DMS 273 treated with DMSO at 0.1 percent for 48 hours (cell line): Measurements from ENCODE around the gene CHMP6.

ENCODE experiments used
- DNase-seq: peaks from one replicate; lab custom pipeline; 2025; lab: John Stamatoyannopoulos, UW

Gene CHMP6

GRCh38 chr17:80992077-80992947, 671 bp downstream of the CHMP6 start:
- DNase-seq, result no peak

GRCh38 chr17:80992948-80993624, 1.4 kb downstream of the CHMP6 start:
- DNase-seq, result no peak

DNA sequence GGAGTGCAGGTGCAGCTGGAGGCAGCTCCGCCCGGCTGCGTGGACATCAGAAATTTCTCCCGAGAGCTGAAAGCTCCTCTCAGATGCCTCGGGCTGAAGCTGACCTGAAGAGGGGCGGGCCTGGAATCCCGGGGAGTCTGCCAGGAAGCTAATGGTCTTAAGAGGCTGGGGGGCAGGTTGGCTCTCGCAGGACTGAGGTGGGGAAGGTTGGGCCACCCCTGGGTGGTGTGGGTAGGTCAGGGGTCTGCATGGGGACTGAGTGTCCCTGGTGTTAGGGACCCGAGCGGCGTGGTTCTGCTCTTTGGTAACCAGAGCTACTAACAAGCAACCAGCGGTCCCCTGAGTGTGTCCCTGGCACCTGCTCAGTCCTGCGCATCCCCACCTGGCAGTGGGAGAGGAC, 3.5 kb downstream of the CHMP6 start:
- no peak for DNase-seq

DNA sequence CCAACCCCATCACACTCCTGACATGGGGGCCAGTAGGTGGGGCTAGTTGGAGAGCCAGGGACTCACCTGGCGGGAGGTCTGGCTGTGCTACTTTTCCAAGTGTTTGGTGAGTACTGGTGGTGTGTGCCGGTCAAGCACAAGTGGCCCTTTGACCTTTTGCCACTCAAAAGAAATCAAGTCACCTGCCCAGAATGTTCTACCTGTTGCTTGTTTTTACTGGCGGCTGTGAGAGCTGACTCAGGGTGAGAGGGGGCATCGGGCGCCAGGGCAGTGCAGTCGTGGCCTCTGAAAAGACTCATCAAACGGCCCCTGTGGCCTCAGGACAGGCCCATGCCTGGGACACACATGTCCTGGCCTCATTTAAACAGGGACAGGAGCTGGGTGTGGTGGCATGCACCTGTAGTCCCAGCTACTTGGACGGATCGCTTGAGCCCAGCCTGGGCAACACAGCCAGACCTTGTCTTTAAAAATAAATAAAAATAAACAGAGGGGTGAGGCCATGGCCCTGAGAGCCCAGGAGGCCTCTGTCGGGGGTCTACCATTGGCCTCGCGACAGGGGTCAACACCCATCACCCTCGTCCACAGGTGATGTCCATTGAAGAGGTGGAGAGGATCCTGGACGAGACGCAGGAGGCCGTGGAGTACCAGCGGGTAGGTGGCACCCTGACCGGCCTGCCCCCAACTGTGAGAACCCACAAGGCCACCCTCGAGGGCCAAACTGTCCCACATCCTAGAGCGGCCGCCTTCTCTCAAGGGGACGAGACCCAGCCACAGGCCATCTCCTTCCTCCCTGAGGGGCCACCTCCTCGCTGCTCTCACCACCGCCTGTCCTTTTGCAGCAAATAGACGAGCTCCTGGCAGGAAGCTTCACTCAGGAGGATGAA, 5.0 kb downstream of the CHMP6 start:
- DNase-seq, result no peak

GRCh38 chr17:80997424-80998117, 5.9 kb downstream of the CHMP6 start:
- no peak for DNase-seq

- DNase-seq, result no peak
Observed at GRCh38 chr17:80998118-80998747, 6.6 kb downstream of the CHMP6 start.

- no peak for DNase-seq
Observed at GRCh38 chr17:80998748-80999535, 7.3 kb downstream of the CHMP6 start.

GRCh38 chr17:80999536-81000333, 8.1 kb downstream of the CHMP6 start:
- no peak for DNase-seq

DNA sequence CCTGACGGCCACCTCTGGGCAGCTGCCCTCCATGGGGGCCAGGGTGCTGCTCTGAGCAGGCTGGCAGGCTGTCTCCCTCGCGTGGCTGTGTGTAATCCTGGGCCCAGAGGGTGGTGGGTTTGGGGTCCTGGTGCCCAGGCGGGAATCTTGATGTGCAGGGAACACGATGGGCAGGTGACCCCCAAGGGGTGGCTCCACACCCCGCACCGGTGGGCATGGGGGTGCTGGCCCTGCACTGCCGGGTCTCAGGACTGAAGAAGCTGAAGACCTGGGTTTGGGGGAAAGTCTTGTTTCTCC, 8.6 kb downstream of the CHMP6 start:
- no peak for DNase-seq

GRCh38 chr17:81000631-81001357, 9.2 kb downstream of the CHMP6 start:
- no peak for DNase-seq

DNA sequence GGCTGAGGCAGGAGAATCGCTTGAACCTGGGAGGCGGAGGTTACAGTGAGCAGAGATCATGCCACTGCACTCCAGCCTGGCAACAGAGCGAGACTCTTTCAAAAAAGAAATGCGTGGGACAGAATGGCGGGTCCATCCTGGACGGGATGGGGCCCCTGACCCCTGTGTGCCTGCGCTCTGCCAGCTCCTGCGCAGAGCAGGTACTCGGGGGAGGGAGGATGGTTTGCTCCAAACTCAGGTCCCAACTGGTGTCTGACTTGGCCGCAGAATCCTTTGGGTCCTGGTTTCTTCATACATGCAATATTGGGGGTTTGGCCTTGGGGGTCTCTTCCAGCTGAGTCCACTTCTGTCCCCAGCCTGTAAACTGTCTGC, 10.4 kb downstream of the CHMP6 start:
- DNase-seq, result no peak

GRCh38 chr17:81002409-81003361, 11.0 kb downstream of the CHMP6 start:
- DNase-seq, result no peak

DNA sequence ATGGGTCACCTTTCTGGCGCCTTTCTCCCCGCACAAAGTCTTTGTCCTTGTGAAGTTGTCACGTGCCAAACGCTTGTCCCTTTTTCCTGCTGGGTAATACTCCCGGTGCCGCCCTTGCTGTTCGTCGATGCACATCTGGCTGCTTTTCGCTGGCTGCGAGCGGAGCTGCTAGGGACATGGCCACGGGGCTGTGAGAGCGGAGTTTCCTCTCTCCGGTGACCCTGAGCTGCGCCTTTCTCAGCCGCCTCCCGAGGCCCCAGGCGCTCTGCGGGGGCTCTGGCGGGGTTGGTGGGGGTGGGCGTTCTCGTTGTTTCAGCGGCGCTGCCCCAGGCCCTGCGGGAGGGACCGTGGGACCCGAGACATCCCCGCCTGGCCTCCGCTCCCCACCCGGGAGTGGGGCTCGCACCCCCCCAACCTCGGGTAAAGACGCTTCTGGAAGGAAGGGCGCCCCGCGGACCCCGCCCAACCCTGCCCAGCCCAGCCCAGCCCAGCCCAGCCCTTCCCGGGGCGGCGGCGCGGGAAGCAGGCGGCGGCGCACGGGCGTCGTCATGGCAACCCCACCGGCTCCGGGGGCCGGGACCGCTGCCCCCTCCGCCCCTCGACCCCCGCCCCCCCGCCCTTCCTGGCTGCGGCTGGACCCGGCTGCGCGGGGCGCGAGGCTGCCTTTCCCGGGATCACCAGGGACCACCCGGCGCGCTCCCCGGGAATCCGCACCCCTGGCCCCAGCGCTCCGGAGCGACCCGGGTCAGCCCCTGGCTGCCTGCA, 12.3 kb downstream of the CHMP6 start:
- DNase-seq, result no peak

DNA sequence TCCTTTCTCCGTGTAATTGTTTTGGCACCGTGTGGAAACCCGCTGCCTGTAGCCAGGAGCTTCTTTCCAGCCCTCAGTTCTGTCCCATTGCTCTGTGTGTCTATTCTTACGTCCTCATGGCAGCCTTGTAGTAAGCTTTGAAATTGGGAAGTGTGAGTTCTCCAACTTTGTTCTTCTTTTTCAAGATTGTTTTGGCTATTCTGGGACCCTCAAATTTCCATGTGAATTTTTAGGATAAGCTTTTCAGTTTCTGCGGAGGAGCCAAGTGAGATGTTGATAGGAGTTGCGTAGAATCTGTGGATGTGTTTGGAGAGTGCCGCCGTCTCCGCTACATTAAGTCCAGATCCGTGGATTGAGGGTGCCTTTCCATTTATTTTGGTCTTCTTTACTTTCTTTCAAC, 15.2 kb downstream of the CHMP6 start:
- DNase-seq, result no peak

DNA sequence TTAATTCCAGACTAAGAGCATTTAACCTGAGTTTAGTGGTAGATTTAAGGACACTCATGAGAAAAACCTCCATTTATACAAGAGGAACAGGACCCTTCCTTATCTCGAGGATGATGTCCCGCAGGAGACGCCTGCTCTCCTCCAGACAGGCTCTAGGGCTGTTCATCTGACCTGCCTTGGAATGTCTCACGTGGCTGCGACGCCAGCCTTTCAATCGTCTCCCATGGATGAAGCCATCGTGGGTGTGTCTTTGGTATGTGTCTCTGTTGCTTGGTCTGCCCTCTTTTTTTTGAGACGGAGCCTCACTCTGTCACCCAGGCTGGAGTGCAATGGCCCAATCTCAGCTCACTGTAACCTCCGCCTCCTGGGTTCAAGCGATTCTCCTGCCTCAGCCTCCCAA, 16.5 kb downstream of the CHMP6 start:
- no peak for DNase-seq

GRCh38 chr17:81009136-81009535, 17.5 kb downstream of the CHMP6 start:
- no peak for DNase-seq

DNA sequence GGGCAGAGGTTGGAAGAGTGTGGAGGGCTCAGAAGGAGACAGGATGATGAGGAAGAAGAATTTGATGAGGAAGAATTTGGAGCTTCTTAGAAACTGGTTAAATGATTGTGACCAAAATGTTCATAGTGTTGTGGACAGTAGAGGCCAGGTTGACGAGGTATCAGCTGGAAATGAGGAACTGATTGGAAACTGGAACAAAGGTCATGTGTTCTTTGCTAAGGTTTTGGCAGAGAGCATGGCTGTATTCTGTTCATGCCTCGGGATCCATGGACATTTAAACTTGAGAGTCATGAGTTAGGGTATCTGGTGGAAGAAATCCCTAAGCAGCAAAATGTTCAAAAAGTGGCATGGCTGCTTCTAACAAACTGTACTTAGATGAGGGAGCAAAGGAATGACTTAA, 19.3 kb downstream of the CHMP6 start:
- DNase-seq, result no peak
